Iris pigment epithelial cell (primary cell): ENCODE results near the gene RNASE13.
"Not testable (repeated sequence)": the region's sequence is repeated elsewhere in the genome, so short reads cannot be mapped to it uniquely, and the experiment has no call there.

ENCODE experiments used
- DNase-seq: peaks from one replicate; pipeline ENCODE4 v3.0.0-alpha.2; 2011; ENCODE audit warnings: low read depth

RNASE13 gene

DNA sequence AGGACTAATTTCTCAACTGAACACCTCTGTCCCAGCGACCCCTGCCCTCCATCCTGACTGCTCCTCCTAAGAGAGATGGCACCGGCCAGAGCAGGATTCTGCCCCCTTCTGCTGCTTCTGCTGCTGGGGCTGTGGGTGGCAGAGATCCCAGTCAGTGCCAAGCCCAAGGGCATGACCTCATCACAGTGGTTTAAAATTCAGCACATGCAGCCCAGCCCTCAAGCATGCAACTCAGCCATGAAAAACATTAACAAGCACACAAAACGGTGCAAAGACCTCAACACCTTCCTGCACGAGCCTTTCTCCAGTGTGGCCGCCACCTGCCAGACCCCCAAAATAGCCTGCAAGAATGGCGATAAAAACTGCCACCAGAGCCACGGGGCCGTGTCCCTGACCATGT lies 8.3 kb upstream of the RNASE13 start:
- DNase-seq, result no peak

GRCh38 chr14:21041676-21042433 lies 7.2 kb upstream of the RNASE13 start, which contains the start of gene RNASE7:
Gene RNASE7, plus strand, starts transcription at chr14:21042362. Its CDS starts 631 bp downstream, at chr14:21042993.
- peak; percentile 63 for DNase-seq

GRCh38 chr14:21040941-21041340 lies 6.3 kb upstream of the RNASE13 start:
- DNase-seq, result not testable (repeated sequence)

DNA sequence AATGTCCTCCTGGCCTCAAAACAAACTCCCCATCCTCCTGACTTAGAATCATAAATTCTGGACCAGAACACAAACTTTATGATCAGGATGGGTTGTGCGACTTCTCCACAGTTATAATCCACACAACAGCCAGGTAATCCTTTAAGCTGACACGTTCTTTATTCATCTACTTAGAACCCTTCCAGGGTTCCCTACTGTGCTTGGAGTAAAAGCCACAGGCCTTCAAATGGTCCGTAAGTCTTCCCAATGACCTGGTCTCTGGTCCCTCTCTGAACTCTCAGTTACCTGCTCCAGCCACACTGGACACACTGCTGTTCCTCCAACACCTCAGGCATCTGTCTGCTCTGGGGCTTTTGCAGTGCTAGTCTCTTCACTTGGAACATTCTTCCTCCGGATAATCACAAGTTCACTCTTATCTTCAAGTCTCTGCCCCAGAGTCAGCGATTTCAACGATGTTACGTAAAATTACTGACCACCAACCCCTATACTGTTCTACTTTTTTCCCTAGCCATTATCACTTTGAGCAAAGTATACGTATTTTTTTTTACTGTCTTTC lies 5.8 kb upstream of the RNASE13 start:
- DNase-seq, result no peak

- DNase-seq, result peak; percentile 65
These were observed 5.2 kb upstream of the RNASE13 start for GRCh38 chr14:21039585-21040369.

GRCh38 chr14:21038441-21039422 lies 4.1 kb upstream of the RNASE13 start:
- DNase-seq, result peak; percentile 23

DNA sequence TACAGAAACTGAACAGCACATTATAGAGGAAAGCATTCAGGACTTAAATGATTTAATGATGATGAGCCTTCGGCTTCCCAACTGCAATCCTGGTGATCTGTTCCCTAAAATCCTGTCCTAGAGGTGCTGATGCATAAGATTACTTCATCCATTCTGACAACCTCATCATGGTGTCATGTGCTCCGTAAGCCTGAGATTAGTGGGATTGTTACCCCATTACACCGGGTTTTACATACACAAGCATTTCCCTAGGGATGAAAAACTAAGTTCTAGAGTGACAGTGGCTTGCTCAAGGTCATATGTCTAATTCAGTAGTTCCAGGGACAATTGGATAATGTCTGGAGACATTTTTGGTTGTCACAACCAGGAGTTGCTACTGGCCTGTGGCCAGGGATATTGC lies 2.5 kb upstream of the RNASE13 start:
- no peak for DNase-seq

DNA sequence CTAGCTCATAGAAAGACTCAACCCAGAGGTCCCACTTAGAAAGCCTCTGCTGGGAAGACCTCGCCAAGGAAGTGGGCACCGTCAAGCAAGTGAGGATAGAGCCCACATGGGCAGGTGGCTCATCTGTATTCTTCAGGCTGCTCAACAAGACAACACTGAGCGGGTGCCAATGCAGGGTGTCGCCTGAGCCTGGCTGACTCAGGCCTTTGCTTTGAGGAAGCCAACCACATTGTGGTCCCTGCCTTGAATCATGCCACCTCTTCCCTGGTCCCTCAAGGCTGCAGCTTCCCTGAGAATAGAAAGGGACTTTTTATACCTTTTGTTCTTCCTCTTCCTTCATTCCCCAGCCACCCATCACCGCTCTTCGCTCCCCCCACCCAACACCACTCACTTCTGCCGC lies 2.1 kb upstream of the RNASE13 start:
- DNase-seq, result no peak

- no peak for DNase-seq
These were observed 1.4 kb downstream of the RNASE13 start for GRCh38 chr14:21033133-21033698.

GRCh38 chr14:21032326-21033132 lies 2.1 kb downstream of the RNASE13 start:
- DNase-seq, result no peak

DNA sequence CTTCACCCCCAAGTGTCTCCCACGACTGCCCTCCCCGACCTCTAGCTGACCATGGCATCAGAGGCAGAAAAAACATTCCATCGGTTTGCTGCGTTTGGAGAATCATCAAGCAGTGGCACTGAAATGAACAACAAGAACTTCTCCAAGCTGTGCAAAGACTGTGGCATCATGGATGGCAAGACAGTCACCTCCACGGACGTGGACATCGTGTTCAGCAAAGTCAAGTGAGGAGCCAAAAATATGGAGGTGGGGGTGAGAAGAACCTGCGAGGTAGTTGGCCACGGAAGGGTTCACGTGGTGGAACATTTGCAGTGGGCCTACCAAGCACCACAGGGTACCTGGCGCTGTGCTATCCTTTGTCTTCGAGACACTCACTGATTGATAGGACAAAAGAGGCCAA lies 4.1 kb downstream of the RNASE13 start:
- no peak for DNase-seq

- DNase-seq, result no peak
These were observed 4.7 kb downstream of the RNASE13 start, which contains the start of gene TPPP2 for GRCh38 chr14:21029917-21030316. Gene TPPP2, plus strand, starts transcription at chr14:21030217. Its CDS starts 365 bp downstream, at chr14:21030582.

GRCh38 chr14:21026988-21027315 lies 7.7 kb downstream of the RNASE13 start:
- no peak for DNase-seq

GRCh38 chr14:21026274-21026987 lies 8.2 kb downstream of the RNASE13 start:
- no peak for DNase-seq

GRCh38 chr14:21025371-21026273 lies 9.0 kb downstream of the RNASE13 start:
- DNase-seq, result no peak

DNA sequence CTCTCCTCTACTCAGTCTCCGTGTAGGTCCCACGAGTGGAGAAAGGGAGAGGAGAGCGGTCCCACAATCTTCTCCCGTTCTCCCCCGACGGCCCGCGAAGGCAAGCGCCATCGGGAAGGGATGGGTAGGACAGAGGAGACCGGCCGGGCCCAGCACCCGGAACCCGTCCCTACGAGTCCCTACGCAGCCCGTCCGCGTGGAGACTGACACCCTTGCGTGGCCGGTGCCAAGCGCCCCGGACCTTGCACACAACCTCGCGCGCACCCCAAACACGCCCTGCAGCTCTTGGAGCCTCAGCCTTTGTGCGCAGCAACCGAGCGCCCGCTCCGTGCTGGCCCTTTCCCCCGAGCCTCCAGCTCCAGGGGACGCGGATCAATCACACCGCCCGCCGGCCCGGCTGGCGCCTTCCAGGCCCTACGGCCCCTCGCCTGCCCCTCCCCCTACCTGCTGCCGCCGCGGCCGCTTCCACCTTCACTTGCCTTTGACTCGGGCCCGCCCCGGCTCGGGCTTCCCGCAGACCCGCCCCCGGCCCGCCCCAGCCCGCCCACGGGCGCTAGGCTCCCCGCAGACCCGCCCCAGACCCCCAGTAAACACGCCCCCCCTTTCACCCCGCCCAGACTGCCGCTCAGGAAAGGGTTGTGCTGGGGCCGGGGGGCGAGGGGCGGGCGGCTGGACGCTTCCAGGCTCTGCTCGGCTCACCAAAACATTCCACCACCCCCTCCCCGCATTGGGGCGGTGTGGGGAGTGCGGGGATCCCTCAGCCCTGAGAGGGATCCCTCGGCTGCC lies 9.8 kb downstream of the RNASE13 start, which contains the start of gene NDRG2:
NDRG2 (minus strand) TSS at position 477 of the 786 bp plus-strand sequence. CDS start 1,746 bp downstream, outside the sequence.
- DNase-seq, result peak; percentile 12

GRCh38 chr14:21023817-21024584 lies 10.6 kb downstream of the RNASE13 start:
- no peak for DNase-seq
